Measurements from ENCODE around the gene CALCOCO1. TPM values are rescaled to one million over a fixed set of nuclear protein-coding genes. Genes with fewer than 3 reads are reported as not detected.
"Not testable (repeated sequence)": the region's sequence is repeated elsewhere in the genome, so short reads cannot be mapped to it uniquely, and the experiment has no call there.

CALCOCO1 gene
- total RNA-seq, 2 donors from 2014 or later: 35.4 to 36.2 TPM

- peaks cover 0 to 4% of the 10 kb centered on the region in 2 donors for H3K9me3 Mint-ChIP-seq
- ATAC-seq (peak; percentile 83 to 88), DNase-seq (ENCODE audit: low spot score in 2 of 2) (peak in 1 of 2 donors; percentile 46)
- H3K27ac Mint-ChIP-seq: peak overlapping the region in 1 of 2 donors; percentile 52
- H3K36me3 Mint-ChIP-seq: peaks cover 10 to 15% of the 10 kb centered on the region in 2 donors
Observed at GRCh38 chr12:53695152-53696145, 31.8 kb downstream of the CALCOCO1 start.

GRCh38 chr12:53694756-53695151 lies 32.5 kb downstream of the CALCOCO1 start:
- H3K27ac Mint-ChIP-seq: no peak overlapping the region
- peaks cover 0 to 4% of the 10 kb centered on the region in 2 donors for H3K9me3 Mint-ChIP-seq
- no peak for ATAC-seq

GRCh38 chr12:53688134-53688533 lies 39.1 kb downstream of the CALCOCO1 start:
- Mint-ChIP-seq H3K9me3 (peaks cover 0 to 4% of the 10 kb centered on the region in 2 donors), H3K36me3 (peaks cover 0 to 4% of the 10 kb centered on the region in 2 donors), H3K27ac (no peak overlapping the region)
- DNase-seq (ENCODE audit: low spot score in 2 of 2) (no peak), ATAC-seq (no peak)

More at GRCh38 chr12:53694756-53695151, 32.5 kb downstream of the CALCOCO1 start:
- peaks cover 10 to 15% of the 10 kb centered on the region in 2 donors for H3K36me3 Mint-ChIP-seq
- DNase-seq (ENCODE audit: low spot score in 2 of 2): no peak

GRCh38 chr12:53686436-53686835 lies 40.8 kb downstream of the CALCOCO1 start:
- ATAC-seq: no peak
- H3K36me3 Mint-ChIP-seq: no peaks in the 10 kb centered on the region
- no peak for DNase-seq (ENCODE audit: low spot score in 2 of 2)

GRCh38 chr12:53684654-53685220 lies 42.5 kb downstream of the CALCOCO1 start:
- DNase-seq (ENCODE audit: low spot score in 2 of 2) (no peak), ATAC-seq (no peak)
- H3K27ac Mint-ChIP-seq: no peak overlapping the region
- H3K36me3 Mint-ChIP-seq: no peaks in the 10 kb centered on the region
- no peaks in the 10 kb centered on the region for H3K9me3 Mint-ChIP-seq

More at GRCh38 chr12:53686436-53686835, 40.8 kb downstream of the CALCOCO1 start:
- no peak overlapping the region for H3K27ac Mint-ChIP-seq
- H3K9me3 Mint-ChIP-seq: peaks cover 0 to under 1% of the 10 kb centered on the region in 2 donors

- Mint-ChIP-seq H3K27ac (no peak overlapping the region), H3K9me3 (no peaks in the 10 kb centered on the region), H3K36me3 (no peaks in the 10 kb centered on the region)
- DNase-seq (ENCODE audit: low spot score in 2 of 2) (no peak), ATAC-seq (no peak)
Observed at GRCh38 chr12:53683983-53684382, 43.3 kb downstream of the CALCOCO1 start.

GRCh38 chr12:53683494-53683893 lies 43.8 kb downstream of the CALCOCO1 start:
- H3K9me3 Mint-ChIP-seq: no peaks in the 10 kb centered on the region
- no peaks in the 10 kb centered on the region for H3K36me3 Mint-ChIP-seq
- DNase-seq (ENCODE audit: low spot score in 2 of 2) (no peak), ATAC-seq (no peak)
- no peak overlapping the region for H3K27ac Mint-ChIP-seq

- H3K9me3 Mint-ChIP-seq; ATAC-seq; H3K27ac Mint-ChIP-seq; DNase-seq (ENCODE audit: low spot score in 2 of 2); H3K36me3 Mint-ChIP-seq: not testable (repeated sequence)
Observed at GRCh38 chr12:53680061-53680460, 47.2 kb downstream of the CALCOCO1 start.

GRCh38 chr12:53677800-53678148 lies 49.5 kb downstream of the CALCOCO1 start:
- no peak overlapping the region for H3K27ac Mint-ChIP-seq
- DNase-seq (ENCODE audit: low spot score in 2 of 2): no peak
- H3K9me3 Mint-ChIP-seq: no peaks in the 10 kb centered on the region

GRCh38 chr12:53677016-53677799 lies 50.0 kb downstream of the CALCOCO1 start:
- DNase-seq (ENCODE audit: low spot score in 2 of 2): peak in 1 of 2 donors; percentile 12
- peak overlapping the region; percentile 74 to 95 for H3K27ac Mint-ChIP-seq

More at GRCh38 chr12:53677800-53678148, 49.5 kb downstream of the CALCOCO1 start:
- ATAC-seq: no peak
- peaks cover 4 to 18% of the 10 kb centered on the region in 2 donors for H3K36me3 Mint-ChIP-seq

GRCh38 chr12:53676656-53677015 lies 50.6 kb downstream of the CALCOCO1 start:
- DNase-seq (ENCODE audit: low spot score in 2 of 2): peak in 1 of 2 donors; percentile 27
- peaks cover 4 to 20% of the 10 kb centered on the region in 2 donors for H3K36me3 Mint-ChIP-seq

More at GRCh38 chr12:53677016-53677799, 50.0 kb downstream of the CALCOCO1 start:
- Mint-ChIP-seq H3K36me3 (peaks cover 4 to 18% of the 10 kb centered on the region in 2 donors), H3K9me3 (no peaks in the 10 kb centered on the region)
- no peak for ATAC-seq

GRCh38 chr12:53675701-53676607 lies 51.3 kb downstream of the CALCOCO1 start, which contains the start of gene ATP5MC2:
ATP5MC2 (minus strand) TSS chr12:53676083; CDS start chr12:53672614, 3,469 bp downstream.
- H3K36me3 Mint-ChIP-seq: peaks cover 9 to 27% of the 10 kb centered on the region in 2 donors
- H3K27ac Mint-ChIP-seq: peak within 1 kb of the TSS; percentile 95 to 97
- DNase-seq (ENCODE audit: low spot score in 2 of 2): peak; percentile 95 to 99

More at GRCh38 chr12:53676656-53677015, 50.6 kb downstream of the CALCOCO1 start:
- ATAC-seq: peak in 1 of 2 donors; percentile 11
- Mint-ChIP-seq H3K27ac (peak overlapping the region; percentile 95 to 97), H3K9me3 (no peaks in the 10 kb centered on the region)

GRCh38 chr12:53674977-53675700 lies 52.1 kb downstream of the CALCOCO1 start:
- no peak for ATAC-seq
- H3K9me3 Mint-ChIP-seq: no peaks in the 10 kb centered on the region
- DNase-seq (ENCODE audit: low spot score in 2 of 2): no peak

More at GRCh38 chr12:53675701-53676607, 51.3 kb downstream of the CALCOCO1 start, which contains the start of gene ATP5MC2:
- no peaks in the 10 kb centered on the region for H3K9me3 Mint-ChIP-seq
- peak; percentile 94 to 95 for ATAC-seq

GRCh38 chr12:53670971-53671370 lies 56.3 kb downstream of the CALCOCO1 start:
- Mint-ChIP-seq H3K36me3 (peaks cover 9 to 47% of the 10 kb centered on the region in 2 donors), H3K27ac (peak overlapping the region in 1 of 2 donors; percentile 33), H3K9me3 (no peaks in the 10 kb centered on the region)
- ATAC-seq: peak in 1 of 2 donors; percentile 13
- no peak for DNase-seq (ENCODE audit: low spot score in 2 of 2)

More at GRCh38 chr12:53674977-53675700, 52.1 kb downstream of the CALCOCO1 start:
- H3K36me3 Mint-ChIP-seq: peaks cover 9 to 28% of the 10 kb centered on the region in 2 donors
- H3K27ac Mint-ChIP-seq: peak overlapping the region; percentile 95 to 97

- ATAC-seq: no peak
- DNase-seq (ENCODE audit: low spot score in 2 of 2): no peak
- Mint-ChIP-seq H3K9me3 (no peaks in the 10 kb centered on the region), H3K36me3 (peaks cover 5 to 49% of the 10 kb centered on the region in 2 donors), H3K27ac (peak overlapping the region in 1 of 2 donors; percentile 22)
Observed at GRCh38 chr12:53670308-53670707, 56.9 kb downstream of the CALCOCO1 start.

All from activated naive CD4-positive, alpha-beta T cell treated with anti-CD3 and anti-CD28 coated beads, Interleukin-2, amount 50 U/mL, for 72 hours (primary cell).